Endometrial microvascular endothelial cells (primary cell): ENCODE measurements around the gene LTB4R2. TPM values are rescaled to one million over a fixed set of nuclear protein-coding genes. Genes with fewer than 3 reads are reported as not detected.

Experiments
- in situ Hi-C: cut with HindIII; loops from 2 replicates; pipeline ENCODE4 v1.10.0; 2017; ENCODE audit warnings: low sequenced_read_pairs, low pct_unique_long_range_greater_than_20kb; ENCODE audit errors: inconsistent ontology term
- total RNA-seq: library from RNA; depleted of rRNA; stranded (reverse); fragments of >200 nt; gene quantifications from one replicate; pipeline ENCODE4 v1.2.3, GENCODE V29; 2015; ENCODE audit errors: inconsistent ontology term

Gene LTB4R2
- total RNA-seq, 1 donor from 2014 or later = 15.8 TPM

DNA sequence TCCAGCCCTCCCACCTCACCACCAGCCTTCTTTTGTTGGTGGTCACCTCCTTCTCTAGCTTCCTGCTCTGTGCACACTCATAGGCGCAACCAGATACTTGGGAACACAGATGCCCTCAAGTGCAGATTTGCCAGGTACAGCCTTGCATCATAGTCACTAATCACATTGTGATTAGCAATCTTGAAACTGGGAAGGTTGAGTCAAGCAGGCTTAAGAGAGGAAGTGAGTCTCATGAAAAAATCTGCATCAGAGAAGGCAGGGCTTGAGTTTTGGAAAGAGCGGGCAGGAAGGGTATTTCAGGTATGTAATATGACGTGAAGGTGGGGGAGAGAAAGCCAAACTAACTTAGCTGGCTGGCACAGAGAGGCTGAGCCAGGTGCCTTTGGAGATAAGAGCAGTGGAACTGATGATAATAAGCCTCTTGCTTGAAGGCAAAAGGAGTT, 35.8 kb upstream of the LTB4R2 start:
- in situ Hi-C loops = no loop called here

DNA sequence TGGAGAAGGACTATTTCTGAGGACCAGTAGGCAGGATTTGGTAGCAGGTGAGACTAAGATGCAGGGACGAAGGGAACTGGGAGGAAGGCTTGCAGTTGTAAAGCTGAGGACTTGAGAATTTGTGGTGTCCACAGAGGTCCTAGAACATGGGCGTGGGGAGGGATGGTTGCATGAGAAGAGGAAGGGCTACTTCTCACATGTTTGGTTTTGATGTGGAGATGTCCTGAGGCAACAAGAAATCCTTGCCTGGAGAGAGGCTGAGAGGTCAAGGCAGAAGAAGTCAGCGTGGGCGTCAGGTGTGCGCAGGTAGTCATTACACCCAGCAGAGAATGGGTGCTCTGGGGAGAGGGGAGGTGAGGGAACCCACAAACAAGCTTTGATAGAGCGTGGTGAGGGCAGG, 32.9 kb upstream of the LTB4R2 start:
- in situ Hi-C loops = no loop called here

DNA sequence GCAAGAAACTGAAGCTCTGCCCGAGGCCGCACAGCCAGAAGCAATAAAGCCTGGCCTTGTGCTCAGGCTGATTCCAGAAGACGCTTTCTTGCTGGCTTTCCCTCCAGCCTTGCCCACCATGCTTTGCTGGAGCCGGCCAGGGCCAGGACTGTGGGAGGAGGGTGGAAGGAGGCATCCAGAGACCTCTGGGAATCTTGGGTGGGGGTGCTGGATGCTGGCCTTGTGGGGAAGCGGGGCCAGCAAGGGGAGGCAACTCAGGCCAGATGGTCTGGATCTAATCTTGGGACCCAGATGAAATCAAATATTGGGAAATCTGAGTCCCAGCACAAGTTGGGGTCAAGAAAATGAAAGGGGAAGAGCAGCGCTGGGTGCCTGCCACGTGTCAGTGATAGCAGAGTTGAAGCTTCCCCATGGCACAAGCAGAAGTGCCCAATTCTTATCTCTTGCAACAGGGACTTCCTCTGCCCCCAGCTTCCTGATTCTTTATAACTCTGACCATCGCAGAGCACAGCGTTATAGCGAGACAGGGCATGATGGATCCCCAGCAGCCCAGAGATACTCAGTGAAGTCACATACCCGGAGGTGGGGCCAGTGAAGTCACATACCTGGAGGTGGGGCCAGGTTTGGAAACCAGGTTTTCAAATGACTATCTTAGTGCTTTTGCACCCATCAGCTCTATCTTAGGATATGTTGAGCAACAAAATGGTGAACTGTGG, 32.2 kb upstream of the LTB4R2 start:
- in situ Hi-C loops = no loop called here

DNA sequence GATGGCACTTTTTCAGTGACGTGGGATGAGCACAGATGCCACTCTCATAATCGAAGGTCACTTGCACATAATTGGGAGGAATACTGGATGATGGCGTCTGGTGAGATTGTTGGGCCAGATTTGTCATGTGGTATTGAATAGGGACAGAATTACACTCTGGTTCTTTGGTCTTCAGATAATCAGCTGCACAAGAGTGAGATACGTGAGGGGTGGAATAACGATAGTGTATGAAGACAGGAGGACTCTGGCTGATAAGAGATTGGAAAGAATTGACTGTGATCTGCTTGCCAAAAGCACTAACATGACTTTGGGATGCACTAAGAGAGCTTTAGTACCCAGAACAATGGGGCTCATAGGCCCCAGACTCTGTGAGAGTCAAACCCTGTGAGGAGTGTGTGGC, 31.5 kb upstream of the LTB4R2 start:
- in situ Hi-C loops = no loop called here

DNA sequence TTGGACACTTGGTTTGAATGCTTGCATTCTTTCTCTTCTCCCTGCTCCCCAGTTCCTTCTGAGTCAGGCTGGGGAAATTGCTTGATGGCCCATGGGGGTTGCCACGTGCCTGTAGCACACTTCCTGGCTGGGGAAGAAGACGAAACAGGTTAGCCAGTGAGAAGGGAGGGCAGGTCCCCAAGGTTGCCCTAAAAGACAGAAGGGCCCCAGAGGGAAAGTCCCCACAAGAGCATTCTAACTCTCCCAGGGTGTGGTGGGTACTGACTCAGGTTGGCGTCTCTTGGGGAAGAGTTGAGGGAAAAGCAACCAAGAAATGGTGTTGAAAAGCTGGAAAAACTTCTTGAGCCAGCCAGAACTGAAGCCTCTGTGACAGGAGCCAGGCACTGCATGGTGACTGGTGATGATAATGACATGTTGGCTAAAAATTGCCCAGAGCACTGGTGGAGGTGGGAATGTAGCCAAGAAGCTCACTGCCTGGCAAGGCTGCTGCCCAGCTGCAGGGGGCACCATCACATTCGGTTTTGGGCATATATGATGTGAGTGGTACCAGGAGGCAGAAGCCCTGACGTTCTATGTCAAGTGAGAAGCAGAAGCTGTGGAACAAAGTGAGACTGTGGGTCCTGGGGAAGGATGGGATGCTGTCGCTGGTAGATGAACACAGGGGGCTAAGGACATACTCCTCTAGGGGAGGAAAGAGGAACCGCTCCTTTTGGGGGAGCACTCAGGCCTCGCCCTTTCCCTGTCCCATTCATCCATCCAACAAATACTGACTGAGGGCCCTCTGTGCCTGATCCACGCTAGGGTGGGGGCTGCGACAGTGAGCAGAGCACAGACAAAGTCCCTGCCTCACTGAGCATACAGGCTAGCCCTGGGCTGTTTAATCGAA, 30.4 kb upstream of the LTB4R2 start:
- in situ Hi-C loops = no loop called here

DNA sequence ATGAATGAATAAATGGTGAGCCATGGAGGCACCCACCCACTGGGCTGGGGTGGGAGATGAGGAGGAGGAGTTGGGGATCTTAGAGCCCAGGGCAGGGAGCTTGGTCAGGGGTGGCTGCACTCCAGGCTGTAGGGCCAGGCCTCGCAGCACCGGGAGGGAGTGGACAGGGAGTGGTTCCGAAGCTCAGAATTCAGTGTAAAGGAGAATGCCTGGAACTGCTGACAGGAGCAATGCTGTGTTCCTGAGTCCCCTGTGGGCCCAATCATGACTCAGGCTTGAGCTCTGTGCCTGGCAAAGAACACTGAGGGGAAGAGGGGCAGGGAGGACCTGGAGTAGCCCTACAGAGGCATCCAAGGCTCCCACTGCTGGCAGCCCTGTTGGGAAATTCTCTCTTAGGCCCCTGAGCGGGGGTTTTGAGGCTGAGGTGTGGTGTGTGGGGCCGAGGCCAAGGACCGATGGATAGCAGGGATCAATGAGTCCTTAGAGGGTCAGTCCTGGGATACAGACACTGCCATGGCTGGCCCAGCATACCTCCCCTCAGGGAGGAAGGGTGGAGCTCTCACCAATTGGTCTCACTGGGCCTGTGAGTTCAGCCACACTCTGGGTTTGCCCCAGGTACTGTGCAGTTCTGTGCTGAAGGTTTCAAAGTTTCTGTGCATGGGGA, 29.0 kb upstream of the LTB4R2 start:
- in situ Hi-C loops = no loop called here

DNA sequence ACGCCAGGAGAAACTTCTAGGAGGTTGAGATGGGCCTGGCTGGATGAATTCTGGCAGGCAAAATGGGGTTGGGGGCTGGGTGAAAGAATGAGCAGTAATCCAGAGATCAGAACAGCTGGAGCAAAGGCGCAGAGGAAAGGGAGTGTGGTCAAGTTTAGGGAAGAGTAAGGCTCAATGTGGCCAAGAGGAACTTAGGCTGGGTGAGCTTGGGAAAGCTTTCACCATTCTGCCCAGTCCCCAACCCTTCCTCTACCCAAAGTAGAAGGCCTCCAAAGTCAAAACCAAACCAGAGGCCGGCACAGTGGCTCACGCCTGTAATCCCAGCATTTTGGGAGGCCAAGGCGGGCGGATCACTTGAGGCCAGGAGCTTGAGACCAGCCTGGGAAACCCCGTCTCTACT, 28.3 kb upstream of the LTB4R2 start:
- in situ Hi-C loops = no loop called here

DNA sequence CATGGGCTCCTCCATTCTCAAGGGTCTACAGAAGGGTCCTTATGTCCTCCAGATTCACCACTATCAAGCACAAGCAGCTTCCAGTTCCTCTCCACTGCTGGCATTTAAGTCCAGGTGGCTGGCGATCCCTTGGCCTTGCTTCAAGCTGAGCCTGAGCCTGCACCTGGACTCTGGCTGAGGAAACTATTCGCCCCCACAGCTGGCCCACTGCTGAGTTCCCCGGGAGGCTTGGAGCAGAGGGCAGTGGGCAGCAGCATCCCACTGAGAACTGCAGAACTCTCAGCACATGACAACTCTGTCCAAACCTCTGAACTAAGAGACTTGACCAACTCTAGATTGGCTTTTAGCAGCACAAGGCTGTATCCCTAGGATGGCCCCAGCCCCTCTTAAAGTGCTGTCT, 27.2 kb upstream of the LTB4R2 start:
- in situ Hi-C loops = no loop called here

DNA sequence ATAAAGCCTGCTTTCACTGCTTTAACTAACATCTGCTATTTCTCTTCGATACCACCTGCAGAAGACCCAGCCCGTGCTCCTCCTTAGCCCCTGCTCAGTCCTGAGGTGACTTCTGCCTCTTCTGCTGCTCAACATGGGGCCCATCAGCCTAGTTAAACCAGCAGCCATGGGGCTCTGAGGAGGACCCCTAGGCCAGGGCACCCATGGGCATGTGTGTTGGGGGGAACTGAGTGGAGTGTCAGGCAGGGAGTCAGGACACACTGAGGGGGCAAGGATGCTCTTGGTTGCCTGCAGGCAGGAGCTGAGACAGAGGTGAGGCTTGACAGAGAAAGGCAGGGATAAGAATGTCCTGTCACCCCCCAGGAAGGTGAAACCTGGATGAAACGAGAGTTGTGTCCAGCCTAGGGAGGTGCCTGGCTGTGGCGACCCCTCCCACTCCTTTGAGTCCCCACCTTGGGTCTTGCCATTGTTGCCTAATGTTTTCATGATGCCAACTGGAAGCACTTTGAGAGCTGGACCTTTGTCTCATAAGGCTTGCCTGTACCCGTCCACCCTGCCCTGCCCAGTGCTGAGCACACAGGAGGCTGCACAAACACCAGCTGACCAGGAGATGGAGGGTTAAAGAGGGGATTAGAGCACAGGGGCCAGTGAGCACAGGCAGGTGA, 26.0 kb upstream of the LTB4R2 start:
- in situ Hi-C loops = no loop called here

DNA sequence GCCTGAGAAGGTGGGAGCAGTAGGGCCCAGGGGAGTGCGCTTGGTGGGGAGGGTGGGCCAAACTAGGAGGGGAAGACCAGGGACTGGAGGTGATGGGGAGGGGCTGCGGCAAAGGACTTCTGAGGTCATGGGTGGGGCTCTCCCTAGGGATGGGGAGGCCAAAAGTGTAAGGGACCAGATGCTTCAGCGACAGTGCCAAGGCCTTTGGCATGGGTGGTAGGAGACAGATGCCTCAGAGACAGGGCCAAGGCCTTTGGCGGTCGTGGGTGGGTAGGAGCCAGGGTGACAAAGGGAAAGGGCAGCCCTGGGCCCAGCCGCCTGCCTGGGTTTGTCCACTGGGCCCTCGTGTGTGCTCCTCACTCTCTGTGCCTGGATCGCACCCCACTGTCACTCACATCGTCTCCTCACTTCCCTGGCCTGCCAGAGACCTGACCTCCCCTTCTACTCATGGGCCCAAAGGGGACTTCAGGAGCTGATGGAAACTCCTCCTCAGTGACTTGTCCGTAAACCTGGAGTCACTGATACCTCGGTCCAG, 25.4 kb upstream of the LTB4R2 start:
- in situ Hi-C loops = no loop called here

DNA sequence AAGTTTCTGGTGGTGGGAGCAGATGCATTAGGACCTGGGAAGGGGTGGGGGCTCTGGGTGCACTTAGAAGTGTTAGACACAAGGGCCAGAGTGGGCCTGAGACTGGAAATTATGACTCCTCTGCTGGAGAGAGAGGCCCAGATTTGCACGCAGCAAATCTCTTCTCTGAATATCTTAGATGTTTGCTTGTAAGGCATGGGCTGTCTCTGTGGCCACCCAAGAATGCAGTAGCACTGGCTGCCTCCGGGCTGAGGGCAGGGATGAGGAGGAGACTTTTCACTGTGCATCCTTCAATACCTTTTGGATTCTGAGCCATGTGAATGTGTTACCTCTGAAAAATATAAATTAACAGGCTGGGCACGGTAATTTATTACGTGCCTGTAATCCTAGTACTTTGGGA, 24.6 kb upstream of the LTB4R2 start:
- in situ Hi-C loops = no loop called here

DNA sequence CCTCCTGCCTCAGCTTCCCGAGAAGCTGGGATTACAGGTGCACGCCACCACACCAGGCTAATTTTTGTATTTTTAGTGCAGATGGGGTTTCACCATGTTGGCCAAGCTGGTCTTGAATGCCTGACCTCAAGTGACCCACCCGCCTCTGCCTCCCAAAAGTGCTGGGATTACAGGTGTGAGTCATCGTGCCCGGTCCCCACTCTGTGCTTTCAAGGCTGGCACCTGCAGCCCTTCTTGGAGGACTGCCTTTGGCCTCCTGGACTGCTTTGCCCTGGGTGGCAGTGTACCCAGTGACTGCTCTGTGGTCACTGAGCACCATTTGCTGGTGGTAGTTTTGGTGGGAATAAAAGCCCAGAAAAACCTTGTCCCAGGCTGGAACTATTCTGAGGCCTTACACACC, 22.9 kb upstream of the LTB4R2 start:
- in situ Hi-C loops = no loop called here

DNA sequence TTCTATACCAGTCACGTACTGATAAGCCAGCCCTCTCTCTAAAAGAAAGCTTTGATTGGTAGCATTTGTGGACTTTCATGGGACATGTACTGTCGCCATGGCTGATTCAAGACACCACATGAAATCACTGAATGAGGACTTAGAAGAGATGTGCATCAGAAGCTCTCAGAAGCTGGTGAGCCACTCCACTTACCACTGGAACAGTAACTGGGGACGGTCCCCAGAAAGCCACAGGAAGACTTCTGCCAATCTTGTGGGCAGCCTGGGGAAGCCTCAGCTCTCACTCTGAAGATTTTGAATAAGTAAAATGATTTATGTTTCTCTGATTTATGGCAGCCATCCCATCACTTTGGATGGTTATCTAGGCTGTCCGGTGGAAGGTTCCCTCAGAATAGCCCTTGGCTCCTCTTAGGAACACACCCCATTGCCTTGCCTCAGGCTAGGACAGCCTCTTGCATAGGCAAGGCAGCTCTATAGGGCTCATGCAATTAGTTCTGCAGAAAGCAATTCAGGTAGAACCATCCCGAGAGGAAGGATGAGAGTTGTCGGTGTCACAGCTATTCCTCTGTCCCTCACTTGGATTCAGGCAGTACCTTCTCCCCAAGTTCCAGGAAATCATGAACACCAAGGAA, 20.2 kb upstream of the LTB4R2 start:
- in situ Hi-C loops = loop anchor here (10.0 kb wide), 1 partner anchor 85 kb away; the partner anchor contains the start of gene TSSK4

DNA sequence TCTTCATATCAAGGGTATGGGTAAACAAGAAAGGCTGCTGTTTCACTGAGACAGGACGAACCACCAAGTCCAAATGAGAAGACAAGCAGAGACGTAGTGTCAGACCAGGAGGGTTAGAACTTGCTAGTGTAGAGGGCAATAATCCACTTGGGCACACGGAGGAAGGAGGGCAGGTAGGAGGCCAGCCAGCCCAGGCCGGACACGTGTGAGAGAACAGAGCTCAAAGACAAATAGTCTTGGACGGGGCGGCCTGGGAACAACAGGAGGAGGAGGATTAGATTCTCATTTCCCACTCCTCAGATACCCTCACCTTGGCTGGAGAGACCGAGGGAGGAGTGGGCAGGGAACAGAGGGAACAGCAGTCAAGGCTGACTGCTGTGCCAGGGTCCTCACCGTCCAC, 19.2 kb upstream of the LTB4R2 start:
- in situ Hi-C loops = loop anchor here (10.0 kb wide), 1 partner anchor 86 kb away; the partner anchor contains the start of gene TSSK4

DNA sequence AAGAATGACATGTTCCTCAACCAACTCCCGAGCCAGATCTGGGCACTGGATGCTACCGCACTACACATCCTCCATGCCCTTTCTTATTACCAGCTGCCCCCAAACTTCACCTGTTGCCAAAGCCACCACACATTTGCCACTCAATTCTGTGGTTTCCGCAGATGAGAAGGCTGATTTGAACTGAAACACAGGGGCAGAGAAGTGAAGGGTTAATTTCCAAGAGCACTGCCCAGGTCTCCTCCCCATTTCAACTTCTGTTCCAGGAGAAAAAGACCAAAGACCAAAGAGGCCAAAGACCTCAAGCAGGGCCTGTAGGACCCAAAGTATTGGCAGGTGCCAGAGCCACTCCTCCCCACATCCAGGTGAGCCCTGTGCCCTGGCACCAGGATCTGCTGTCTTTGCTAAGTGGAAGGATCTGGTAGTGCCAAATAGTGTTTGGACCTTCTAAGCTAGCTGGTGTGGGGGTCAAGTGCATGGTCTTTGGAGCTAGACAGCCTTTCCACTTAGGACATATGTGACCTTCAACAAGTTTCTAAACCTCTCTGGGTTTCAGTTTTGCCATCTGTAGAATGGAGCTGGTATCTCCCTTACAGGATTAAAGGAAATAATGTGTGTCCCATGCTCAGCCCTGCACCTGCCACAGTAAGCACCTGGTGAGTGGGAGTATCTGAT, 18.4 kb upstream of the LTB4R2 start:
- in situ Hi-C loops = loop anchor here (10.0 kb wide), 1 partner anchor 87 kb away; the partner anchor contains the start of gene TSSK4

DNA sequence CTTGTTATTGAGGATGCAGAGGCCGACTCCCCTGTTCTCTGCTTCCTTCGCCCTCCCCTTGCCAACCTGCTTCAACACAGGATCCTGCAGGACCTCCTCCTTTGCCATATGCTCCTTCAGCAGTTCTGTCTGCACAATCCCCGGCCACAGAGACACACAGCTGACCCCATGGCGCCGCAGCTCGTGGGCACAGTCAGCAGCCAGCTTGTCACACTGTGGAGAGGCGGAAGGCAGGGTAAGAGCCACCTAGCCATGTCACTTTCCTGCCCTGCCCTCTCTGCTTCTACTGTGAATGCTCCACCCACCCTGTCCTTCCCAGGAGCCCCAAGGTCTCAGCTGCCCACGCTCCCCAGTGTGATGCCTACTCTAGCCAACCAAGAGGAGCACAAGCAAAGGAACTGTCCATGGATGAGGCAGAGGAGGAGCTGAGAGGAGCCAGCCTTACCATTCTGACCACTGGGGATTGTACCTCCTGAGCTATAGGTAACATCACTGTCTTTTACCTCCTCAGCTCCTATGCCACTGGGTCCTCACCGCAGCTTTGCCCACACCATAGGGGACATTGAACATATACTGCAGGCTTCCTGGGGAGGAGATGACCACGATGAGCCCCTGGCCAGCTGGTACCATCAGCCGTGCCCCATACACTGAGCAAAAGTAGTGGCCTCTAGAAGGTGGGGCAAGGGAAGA, 17.7 kb upstream of the LTB4R2 start:
- in situ Hi-C loops = loop anchor here (10.0 kb wide), 1 partner anchor 87 kb away; the partner anchor contains the start of gene TSSK4

DNA sequence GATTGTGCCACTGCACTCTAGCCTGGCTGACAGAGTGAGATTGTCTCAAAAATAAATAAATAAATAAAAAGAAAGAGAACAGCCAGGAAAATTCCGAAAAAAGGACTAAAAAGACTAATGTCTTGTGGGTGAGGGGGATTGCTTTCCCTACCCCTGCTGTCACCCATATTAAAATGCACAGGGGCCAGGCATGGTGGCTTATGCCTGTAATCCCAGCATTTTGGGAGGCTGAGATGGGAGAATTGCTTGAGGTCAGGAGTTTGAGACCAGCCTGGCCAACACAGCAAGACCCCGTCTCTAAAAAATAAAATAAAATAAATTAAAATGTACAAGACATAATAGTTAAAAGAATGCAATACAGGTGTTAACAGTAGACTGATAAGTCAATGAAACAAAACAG, 16.4 kb upstream of the LTB4R2 start:
- in situ Hi-C loops = loop anchor here (10.0 kb wide), 1 partner anchor 89 kb away; the partner anchor contains the start of gene TSSK4
